HepG2 (cell line): Measurements from ENCODE around the gene ZNF485. TPM values are rescaled to one million over a fixed set of nuclear protein-coding genes. Genes with fewer than 3 reads are reported as not detected.

Experiments used
- ATAC-seq: fragments of 200-7000 bp; cut with Tn5 transposase; 3 replicates; pipeline ENCODE4 v1.9.1; 2020; ENCODE audit warnings: mild to moderate bottlenecking, moderate library complexity
- BruUV-seq: library from RNA; stranded (reverse); fragments of 400-500 nt; replicated peaks from 2 replicates; lab custom pipeline; 2021; lab: Mats Ljungman, UMichigan
- CTCF ChIA-PET: fragments of 300-600 bp; formaldehyde crosslinking; extraction: SDS; loops from one replicate; lab custom pipeline; 2021; ENCODE audit warnings: low total read pairs, inconsistent platforms, low intra/inter-chr PET ratio; lab: Yijun Ruan, JAX
- POLR2A ChIA-PET: fragments of 350-600 bp; sonication (Branson Sonifier 250); formaldehyde crosslinking; loops from one replicate; lab custom pipeline; 2020; ENCODE audit warnings: antibody characterized with exemption, inconsistent platforms; lab: Yijun Ruan, JAX
- DNase-seq: peaks from one replicate; pipeline ENCODE4 v3.0.0-alpha.2; 2015; ENCODE audit warnings: low spot score
- FAIRE-seq: peaks from 3 replicates; lab custom pipeline; 2011; peaks lifted over from hg19 to GRCh38; lab: Jason Lieb, UNC
- H2AFZ ChIP-seq: one replicate; pipeline ENCODE4 v1.6.1; 2011; ENCODE audit warnings: low read length, inconsistent platforms
- H3K27ac ChIP-seq: fragments of 300-600 bp; 3 replicates; pipeline ENCODE4 v1.8.0; 2011; ENCODE audit warnings: mixed run types, mild to moderate bottlenecking, mixed read lengths, low read length, inconsistent platforms; ENCODE audit not compliant: insufficient read depth; ENCODE audit errors: extremely low read length
- H3K27me3 ChIP-seq, 2 experiments: fragments of 200-600 bp in 1 of 2; 2 replicates in 1 of 2; 3 replicates in 1 of 2; pipeline versions ENCODE4 v1.6.0 to v1.8.0; 2011; ENCODE audit warnings: low read length in 2 of 2, mild to moderate bottlenecking in 2 of 2, moderate library complexity in 2 of 2, inconsistent platforms in 1 of 2; ENCODE audit not compliant: insufficient read depth in 2 of 2, control insufficient read depth in 1 of 2
- H3K36me3 ChIP-seq, 2 experiments: fragments of 200-600 bp in 1 of 2; replicated peaks in 1 of 2; 2 replicates in 1 of 2; 3 replicates in 1 of 2; pipeline versions ENCODE4 v1.5.1 to v1.8.0; 2011; ENCODE audit warnings: low read length in 2 of 2, inconsistent platforms in 1 of 2; ENCODE audit not compliant: insufficient read depth in 2 of 2, control insufficient read depth in 1 of 2
- H3K4me1 ChIP-seq: 2 replicates; pipeline ENCODE4 v1.5.1; 2012; ENCODE audit warnings: low read length, inconsistent platforms; ENCODE audit not compliant: insufficient read depth
- H3K4me2 ChIP-seq: 2 replicates; pipeline ENCODE4 v1.6.0; 2011; ENCODE audit warnings: low read depth, low read length, inconsistent platforms
- H3K4me3 ChIP-seq, 3 experiments: fragments of 200-600 bp in 1 of 3; sonication (generic), shearing (Covaris generic) in 1 of 3; replicated peaks in 1 of 3; 2 replicates each; pipeline ENCODE4 v1.5.1; 2011 to 2016; ENCODE audit warnings: low read length in 3 of 3, inconsistent platforms in 2 of 3, low read depth in 2 of 3, mild to moderate bottlenecking in 2 of 3, control low read depth in 1 of 3, mixed read lengths in 1 of 3; ENCODE audit not compliant: insufficient read depth in 1 of 3
- H3K79me2 ChIP-seq: one replicate; pipeline ENCODE4 v1.6.1; 2011; ENCODE audit warnings: low read length, inconsistent platforms; ENCODE audit not compliant: insufficient read depth
- H3K9ac ChIP-seq: 2 replicates; pipeline ENCODE4 v1.6.0; 2011; ENCODE audit warnings: mild to moderate bottlenecking, low read depth, low read length, inconsistent platforms; ENCODE audit not compliant: insufficient read depth
- H3K9me3 ChIP-seq: 2 replicates; pipeline ENCODE4 v1.5.1; 2012; ENCODE audit warnings: mild to moderate bottlenecking, low read length
- H4K20me1 ChIP-seq: 2 replicates; pipeline ENCODE4 v1.6.0; 2011; ENCODE audit warnings: inconsistent platforms, mild to moderate bottlenecking, low read length, moderate library complexity; ENCODE audit not compliant: insufficient read depth
- CBX5 ChIP-seq: sonication (generic); formaldehyde crosslinking; IDR thresholded peaks from 2 replicates; pipeline ENCODE4 v1.4.0; 2020; ENCODE audit warnings: missing genetic modification reagents, borderline replicate concordance
- HNRNPUL1 ChIP-seq: fragments of 200-400 bp; formaldehyde crosslinking; IDR thresholded peaks from 2 replicates; pipeline ENCODE4 v1.6.1; 2017; ENCODE audit warnings: low read depth, mild to moderate bottlenecking, low read length, moderate library complexity
- KDM5B ChIP-seq: sonication (generic); formaldehyde crosslinking; IDR thresholded peaks from 2 replicates; pipeline ENCODE4 v1.4.0; 2020; ENCODE audit warnings: missing genetic modification reagents, mild to moderate bottlenecking, borderline replicate concordance
- MAFF ChIP-seq: IDR thresholded peaks from 2 replicates; pipeline ENCODE4 v1.6.1; 2011; ENCODE audit warnings: low read depth, low read length, improper control_type of control experiment
- RAD21 ChIP-seq: fragments of 450-650 bp; formaldehyde crosslinking; IDR thresholded peaks from 2 replicates; pipeline ENCODE4 v1.5.0; 2020; ENCODE audit warnings: mild to moderate bottlenecking
- SIN3B ChIP-seq: fragments of 150-350 bp; IDR thresholded peaks from 2 replicates; pipeline ENCODE4 v1.6.1; 2014; ENCODE audit warnings: low read length
- SP4 ChIP-seq: sonication (generic); formaldehyde crosslinking; IDR thresholded peaks from 2 replicates; pipeline ENCODE4 v1.8.1; 2023; ENCODE audit warnings: mild to moderate bottlenecking, missing genetic modification reagents
- SP5 ChIP-seq: IDR thresholded peaks from 2 replicates; pipeline ENCODE4 v1.6.1; 2016; ENCODE audit warnings: low read depth, borderline replicate concordance
- SRF ChIP-seq: IDR thresholded peaks from 2 replicates; pipeline ENCODE4 v1.6.1; 2011; ENCODE audit warnings: mild to moderate bottlenecking, low read depth, low read length, moderate library complexity
- TCF7 ChIP-seq: sonication (generic); IDR thresholded peaks from 2 replicates; pipeline ENCODE4 v1.6.1; 2016; ENCODE audit warnings: antibody characterized with exemption, low read depth
- TCF7L2 ChIP-seq: IDR thresholded peaks from 2 replicates; pipeline ENCODE4 v1.6.1; 2011; ENCODE audit warnings: mild to moderate bottlenecking, low read depth, low read length, moderate library complexity
- ZFP62 ChIP-seq: sonication (generic); formaldehyde crosslinking; IDR thresholded peaks from 2 replicates; pipeline ENCODE4 v1.4.0; 2020; ENCODE audit warnings: missing genetic modification reagents
- ZNF253 ChIP-seq: sonication (generic); formaldehyde crosslinking; IDR thresholded peaks from 2 replicates; pipeline ENCODE4 v1.8.0; 2022; ENCODE audit warnings: mild to moderate bottlenecking, missing genetic modification reagents, borderline replicate concordance
- ZNF432 ChIP-seq: sonication (generic); formaldehyde crosslinking; IDR thresholded peaks from 2 replicates; pipeline ENCODE4 v1.5.0; 2020; ENCODE audit warnings: missing genetic modification reagents, mild to moderate bottlenecking, borderline replicate concordance
- ZNF883 ChIP-seq: sonication (generic); formaldehyde crosslinking; IDR thresholded peaks from 2 replicates; pipeline ENCODE4 v1.5.1; 2020; ENCODE audit warnings: mild to moderate bottlenecking, missing genetic modification reagents; ENCODE audit errors: not compliant biosample characterization
- WGBS: methylation state at CpG from one replicate; pipeline ENCODE4 v1.1.6; 2017; ENCODE audit warnings: low lambda C conversion rate; 5-methylcytosine and 5-hydroxymethylcytosine counted together
- in situ Hi-C: cut with HindIII; loops from 2 replicates; pipeline ENCODE4 v1.10.0; 2017; ENCODE audit warnings: low pct_unique_long_range_greater_than_20kb; ENCODE audit not compliant: extremely low pct_ligation_motif_present
- intact Hi-C: fragments of 100-400 bp; cut with micrococcal nuclease; formaldehyde crosslinking; loops from one replicate; pipeline ENCODE4 v1.10.0; 2022; ENCODE audit not compliant: unreplicated experiment
- polyA plus RNA-seq, 8 experiments: library from polyadenylated mRNA; depleted of rRNA in 3 of 8; stranded (reverse) in 7 of 8; unstranded in 1 of 8; fragments of >200 nt; fragmentation: Illumina TruSeq in 4 of 8; extraction: Trizol in 4 of 8; gene quantifications; 2 replicates each; pipeline versions ENCODE4 v1.2.1 to v1.2.3, GENCODE V29; 2011 to 2016; ENCODE audit warnings: low read depth in 4 of 8, missing spikeins in 1 of 8, mixed read lengths in 1 of 8; ENCODE audit not compliant: insufficient read depth in 1 of 8
- total RNA-seq, 5 experiments: library from RNA; depleted of rRNA; stranded (reverse); fragments of >200 nt; fragmentation: Illumina TruSeq; extraction: Trizol; gene quantifications; 2 replicates each; pipeline ENCODE4 v1.2.3, GENCODE V29; 2016; ENCODE audit warnings: low read depth in 1 of 5
- TF ChIP-seq, protein P1 (sequence below): sonication (generic); formaldehyde crosslinking; IDR thresholded peaks from 2 replicates; pipeline ENCODE4 v1.5.1; 2020; ENCODE audit warnings: missing genetic modification reagents, mild to moderate bottlenecking, borderline replicate concordance
- TF ChIP-seq, protein P2 (sequence below): sonication (generic); formaldehyde crosslinking; IDR thresholded peaks from 2 replicates; pipeline ENCODE4 v1.4.0; 2020; ENCODE audit warnings: missing genetic modification reagents, mild to moderate bottlenecking, borderline replicate concordance
- TF ChIP-seq, protein P3 (sequence below): sonication (generic); formaldehyde crosslinking; IDR thresholded peaks from 2 replicates; pipeline ENCODE4 v1.4.0; 2020; ENCODE audit warnings: missing genetic modification reagents
- TF ChIP-seq, protein P4 (sequence below): sonication (generic); formaldehyde crosslinking; IDR thresholded peaks from 2 replicates; pipeline ENCODE4 v1.8.0; 2022; ENCODE audit warnings: missing genetic modification reagents, mild to moderate bottlenecking, borderline replicate concordance

ZNF485 gene
- total and polyA plus RNA-seq, 2 of the 13 experiments (the other 11 are each of a cell fraction or from before 2014, with no cell fraction given): 1.4 to 3.3 TPM

DNA sequence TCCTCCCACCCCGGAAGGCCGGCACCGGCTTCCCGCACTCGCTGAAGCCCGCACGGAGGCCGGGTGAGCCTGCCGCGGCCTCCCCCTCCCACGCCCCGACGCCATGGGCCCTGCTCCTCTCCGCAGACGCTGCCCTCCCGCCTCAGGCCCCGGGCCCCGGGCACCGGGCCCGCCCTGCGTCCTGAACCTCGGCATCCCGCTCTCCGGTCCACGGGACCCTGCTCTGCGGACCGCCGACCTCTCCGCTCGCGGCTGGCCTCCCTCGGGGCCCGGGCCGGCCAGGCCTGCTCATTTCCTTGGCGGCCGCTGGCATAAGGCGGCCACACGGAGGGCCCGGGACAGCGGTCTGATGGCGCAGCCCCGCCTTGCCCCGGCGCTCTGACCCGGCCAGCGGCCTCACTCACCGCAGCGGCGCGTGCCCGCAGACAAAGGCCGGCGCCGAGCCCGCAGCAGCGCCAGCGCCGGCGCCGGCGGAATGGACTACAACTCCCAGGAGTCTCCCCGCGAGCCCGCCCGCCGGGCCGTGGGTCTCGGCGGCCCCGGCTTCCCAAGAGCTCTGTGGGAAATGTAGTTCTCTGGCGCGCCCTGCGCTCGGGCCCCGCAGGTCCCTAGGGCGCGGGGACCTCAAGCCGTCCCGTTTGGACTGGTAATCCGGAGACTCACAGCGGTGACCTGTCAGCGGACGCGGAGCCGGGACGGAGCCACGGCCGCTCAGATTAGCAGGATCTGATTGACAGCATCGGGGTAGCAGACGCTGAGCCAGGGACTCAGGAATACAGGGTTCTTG, 42.4 kb downstream of the ZNF485 start, which contains the start of gene ZNF32:
Gene ZNF32, minus strand, starts transcription at position 484 of the 787 bp plus-strand sequence. CDS start 2,748 bp downstream, outside the sequence.
- intact Hi-C loops (no loop called here), in situ Hi-C loops (no loop called here)
- BruUV-seq: no TSS peak
- TF ChIP-seq ZFP62 (CRISPR knock-in tag) (no peak), SRF (no peak), ZNF883 (no peak), RAD21 (0 out of 2 replicates have a peak, but pooled peaks have one; percentile 40), TCF7L2 (no peak), CBX5 (CRISPR knock-in tag) (no peak), KDM5B (CRISPR knock-in tag) (no peak; the same call in 1 of the 2 replicates), TCF7 (no peak), SP5 (CRISPR knock-in tag) (no peak), ZNF253 (CRISPR knock-in tag) (no peak), SP4 (CRISPR knock-in tag) (no peak), ZNF432 (CRISPR knock-in tag) (no peak), MAFF (no peak), HNRNPUL1 (no peak), SIN3B (no peak)
- TF ChIP-seq, protein P1, sequence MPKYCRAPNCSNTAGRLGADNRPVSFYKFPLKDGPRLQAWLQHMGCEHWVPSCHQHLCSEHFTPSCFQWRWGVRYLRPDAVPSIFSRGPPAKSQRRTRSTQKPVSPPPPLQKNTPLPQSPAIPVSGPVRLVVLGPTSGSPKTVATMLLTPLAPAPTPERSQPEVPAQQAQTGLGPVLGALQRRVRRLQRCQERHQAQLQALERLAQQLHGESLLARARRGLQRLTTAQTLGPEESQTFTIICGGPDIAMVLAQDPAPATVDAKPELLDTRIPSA (CRISPR knock-in tag): 0 out of 2 replicates have a peak, but pooled peaks have one; percentile 40
- TF ChIP-seq, protein P2, sequence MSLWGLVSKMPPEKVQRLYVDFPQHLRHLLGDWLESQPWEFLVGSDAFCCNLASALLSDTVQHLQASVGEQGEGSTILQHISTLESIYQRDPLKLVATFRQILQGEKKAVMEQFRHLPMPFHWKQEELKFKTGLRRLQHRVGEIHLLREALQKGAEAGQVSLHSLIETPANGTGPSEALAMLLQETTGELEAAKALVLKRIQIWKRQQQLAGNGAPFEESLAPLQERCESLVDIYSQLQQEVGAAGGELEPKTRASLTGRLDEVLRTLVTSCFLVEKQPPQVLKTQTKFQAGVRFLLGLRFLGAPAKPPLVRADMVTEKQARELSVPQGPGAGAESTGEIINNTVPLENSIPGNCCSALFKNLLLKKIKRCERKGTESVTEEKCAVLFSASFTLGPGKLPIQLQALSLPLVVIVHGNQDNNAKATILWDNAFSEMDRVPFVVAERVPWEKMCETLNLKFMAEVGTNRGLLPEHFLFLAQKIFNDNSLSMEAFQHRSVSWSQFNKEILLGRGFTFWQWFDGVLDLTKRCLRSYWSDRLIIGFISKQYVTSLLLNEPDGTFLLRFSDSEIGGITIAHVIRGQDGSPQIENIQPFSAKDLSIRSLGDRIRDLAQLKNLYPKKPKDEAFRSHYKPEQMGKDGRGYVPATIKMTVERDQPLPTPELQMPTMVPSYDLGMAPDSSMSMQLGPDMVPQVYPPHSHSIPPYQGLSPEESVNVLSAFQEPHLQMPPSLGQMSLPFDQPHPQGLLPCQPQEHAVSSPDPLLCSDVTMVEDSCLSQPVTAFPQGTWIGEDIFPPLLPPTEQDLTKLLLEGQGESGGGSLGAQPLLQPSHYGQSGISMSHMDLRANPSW (CRISPR knock-in tag): no peak
- TF ChIP-seq, protein P3, sequence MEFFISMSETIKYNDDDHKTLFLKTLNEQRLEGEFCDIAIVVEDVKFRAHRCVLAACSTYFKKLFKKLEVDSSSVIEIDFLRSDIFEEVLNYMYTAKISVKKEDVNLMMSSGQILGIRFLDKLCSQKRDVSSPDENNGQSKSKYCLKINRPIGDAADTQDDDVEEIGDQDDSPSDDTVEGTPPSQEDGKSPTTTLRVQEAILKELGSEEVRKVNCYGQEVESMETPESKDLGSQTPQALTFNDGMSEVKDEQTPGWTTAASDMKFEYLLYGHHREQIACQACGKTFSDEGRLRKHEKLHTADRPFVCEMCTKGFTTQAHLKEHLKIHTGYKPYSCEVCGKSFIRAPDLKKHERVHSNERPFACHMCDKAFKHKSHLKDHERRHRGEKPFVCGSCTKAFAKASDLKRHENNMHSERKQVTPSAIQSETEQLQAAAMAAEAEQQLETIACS (CRISPR knock-in tag): peak; percentile 84
- TF ChIP-seq, protein P4, sequence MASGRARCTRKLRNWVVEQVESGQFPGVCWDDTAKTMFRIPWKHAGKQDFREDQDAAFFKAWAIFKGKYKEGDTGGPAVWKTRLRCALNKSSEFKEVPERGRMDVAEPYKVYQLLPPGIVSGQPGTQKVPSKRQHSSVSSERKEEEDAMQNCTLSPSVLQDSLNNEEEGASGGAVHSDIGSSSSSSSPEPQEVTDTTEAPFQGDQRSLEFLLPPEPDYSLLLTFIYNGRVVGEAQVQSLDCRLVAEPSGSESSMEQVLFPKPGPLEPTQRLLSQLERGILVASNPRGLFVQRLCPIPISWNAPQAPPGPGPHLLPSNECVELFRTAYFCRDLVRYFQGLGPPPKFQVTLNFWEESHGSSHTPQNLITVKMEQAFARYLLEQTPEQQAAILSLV: peak; percentile 61; the same call in 1 of the 2 replicates

More for the DNA sequence above, 42.4 kb downstream of the ZNF485 start, which contains the start of gene ZNF32:
- H3K9ac ChIP-seq: peak within 1 kb of the TSS; percentile 72
- peak within 1 kb of the TSS; percentile 93 for H2AFZ ChIP-seq
- H3K36me3 ChIP-seq: 0 out of 5 replicates have a peak, but pooled peaks cover 0 to 4% of the 10 kb centered on the region in 2 experiments
- peak within 1 kb of the TSS; percentile 54 to 70 (median 68) for H3K4me3 ChIP-seq
- H3K79me2 ChIP-seq: no peaks in the 10 kb centered on the region
- DNase-seq (peak; percentile 67), ATAC-seq (peak; percentile 98), FAIRE-seq (no peak)
- H3K4me1 ChIP-seq: peaks cover 25% of the 10 kb centered on the region
- no peaks in the 10 kb centered on the region for H3K9me3 ChIP-seq
- peak within 1 kb of the TSS; percentile 84 for H3K4me2 ChIP-seq
- H3K27me3 ChIP-seq: peaks cover 3 to 8% of the 10 kb centered on the region in 2 experiments; a peak in 4 of 5 replicates
- H3K27ac ChIP-seq: no peak within 1 kb of the TSS
- H4K20me1 ChIP-seq: no peaks in the 10 kb centered on the region
- 13% methylated on average over 22 of the region's 90 CpGs for WGBS
- CTCF ChIA-PET: no interaction called here
- POLR2A ChIA-PET: interaction anchor here (0.6 to 2.2 kb wide), 2 partner anchors 16 to 42 kb away, joined by 4 read pairs; no protein-coding TSS in a partner anchor
